ENCODE measurements around the gene DUS1L. TPM values are rescaled to one million over a fixed set of nuclear protein-coding genes. Genes with fewer than 3 reads are reported as not detected.
A peak's percentile ranks its signal among the peaks of the same experiment; 100 is the strongest.

The DUS1L gene
- total and polyA plus RNA-seq, 2 donors (not counting 1 experiment from before 2014, with no cell fraction given) = 109 to 241 TPM

DNA sequence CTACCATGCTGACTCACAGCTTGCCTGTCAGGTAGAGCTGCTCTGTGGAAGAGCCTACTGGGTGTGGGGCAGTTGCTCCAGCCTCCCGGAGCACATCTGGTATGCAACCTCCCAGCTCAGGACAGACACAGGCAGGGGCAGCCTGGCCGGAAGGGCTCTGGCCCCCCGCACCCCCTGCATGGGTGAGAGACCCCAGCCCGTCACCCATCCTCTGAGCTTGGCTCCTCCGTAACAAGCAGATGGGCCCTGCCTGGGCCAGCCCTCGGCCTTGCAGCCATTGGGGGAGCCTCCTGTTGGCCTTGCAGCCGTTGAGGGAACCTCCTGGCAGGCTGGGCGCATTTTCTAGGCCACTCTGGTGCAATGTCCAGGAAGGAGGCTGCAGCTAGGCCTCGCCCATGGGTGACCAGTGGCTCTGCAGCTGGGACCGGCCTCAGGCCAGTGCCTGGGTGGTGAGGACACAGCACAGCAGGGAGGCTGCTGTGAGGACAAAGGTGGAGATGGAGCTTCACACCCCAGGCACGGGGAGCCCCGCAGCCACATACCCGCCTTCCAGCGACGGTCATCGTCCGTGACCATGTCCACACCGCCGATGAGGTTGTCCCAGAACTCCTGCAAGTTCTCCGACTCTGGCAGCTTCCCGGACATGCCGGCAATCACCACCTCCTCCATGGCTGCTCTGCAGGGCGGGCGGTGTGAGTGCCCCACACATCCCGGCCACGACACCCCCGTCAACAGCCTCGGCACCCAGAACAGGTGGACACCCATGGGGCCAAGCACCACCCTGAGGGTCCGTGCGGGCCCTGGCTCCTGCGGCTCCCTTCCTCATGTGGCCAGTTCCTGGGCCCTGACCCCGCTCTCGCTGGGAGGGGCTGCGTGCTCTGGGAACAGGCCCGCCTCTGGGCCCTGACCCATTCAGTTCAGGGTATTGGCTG, 30.4 kb upstream of the DUS1L start:
- no peak for DNase-seq
- Histone ChIP-seq H4K20me1 (ENCODE audit: control insufficient read depth, insufficient read depth, low read length, poor library complexity, severe bottlenecking) (peaks cover 15% of the 10 kb centered on the region), H3K27ac (ENCODE audit: low read length in 2 of 2) (no peak overlapping the region)

More for the DNA sequence above, 30.4 kb upstream of the DUS1L start:
- Histone ChIP-seq H3K36me3 (replicated peaks in 1 of 2; ENCODE audit: control extremely low read depth in 1 of 2, control insufficient read depth in 1 of 2, extremely low read depth in 1 of 2, insufficient read depth in 2 of 2, low read length in 1 of 2) (peaks cover 0 to 34% of the 10 kb centered on the region in 2 experiments), H3K9me3 (ENCODE audit: control extremely low read depth in 1 of 3, control insufficient read depth in 2 of 3, insufficient read depth in 1 of 3, low read length in 2 of 3) (no peaks in the 10 kb centered on the region), H3K79me2 (ENCODE audit: control insufficient read depth, insufficient read depth, low read length) (peaks cover 35% of the 10 kb centered on the region), H3K4me2 (replicated peaks; ENCODE audit: low read depth, low read length, poor library complexity, severe bottlenecking) (peak overlapping the region; percentile 99), H2AFZ (ENCODE audit: insufficient read depth, low read depth, low read length, poor library complexity, severe bottlenecking) (no peak overlapping the region), H3K9ac (ENCODE audit: low read length) (no peak overlapping the region), H3K27me3 (replicated peaks in 1 of 4; ENCODE audit: control extremely low read depth in 1 of 4, control insufficient read depth in 3 of 4, insufficient read depth in 4 of 4, low read length in 3 of 4) (no peaks in the 10 kb centered on the region), H3K4me3 (ENCODE audit: control extremely low read depth in 1 of 5, extremely low read depth in 1 of 5, insufficient read depth in 1 of 5, low read depth in 2 of 5, low read length in 4 of 5) (no peak overlapping the region), H3K4me1 (ENCODE audit: control insufficient read depth in 2 of 2, insufficient read depth in 2 of 2, low read length in 2 of 2) (peaks cover 16 to 28% of the 10 kb centered on the region in 2 donors)
- TF ChIP-seq EZH2 (IDR thresholded peaks at IDR 0.05; ENCODE audit: borderline replicate concordance, insufficient read depth, low read depth, low read length, poor library complexity, severe bottlenecking) = no peak
- TF ChIP-seq, protein P1, sequence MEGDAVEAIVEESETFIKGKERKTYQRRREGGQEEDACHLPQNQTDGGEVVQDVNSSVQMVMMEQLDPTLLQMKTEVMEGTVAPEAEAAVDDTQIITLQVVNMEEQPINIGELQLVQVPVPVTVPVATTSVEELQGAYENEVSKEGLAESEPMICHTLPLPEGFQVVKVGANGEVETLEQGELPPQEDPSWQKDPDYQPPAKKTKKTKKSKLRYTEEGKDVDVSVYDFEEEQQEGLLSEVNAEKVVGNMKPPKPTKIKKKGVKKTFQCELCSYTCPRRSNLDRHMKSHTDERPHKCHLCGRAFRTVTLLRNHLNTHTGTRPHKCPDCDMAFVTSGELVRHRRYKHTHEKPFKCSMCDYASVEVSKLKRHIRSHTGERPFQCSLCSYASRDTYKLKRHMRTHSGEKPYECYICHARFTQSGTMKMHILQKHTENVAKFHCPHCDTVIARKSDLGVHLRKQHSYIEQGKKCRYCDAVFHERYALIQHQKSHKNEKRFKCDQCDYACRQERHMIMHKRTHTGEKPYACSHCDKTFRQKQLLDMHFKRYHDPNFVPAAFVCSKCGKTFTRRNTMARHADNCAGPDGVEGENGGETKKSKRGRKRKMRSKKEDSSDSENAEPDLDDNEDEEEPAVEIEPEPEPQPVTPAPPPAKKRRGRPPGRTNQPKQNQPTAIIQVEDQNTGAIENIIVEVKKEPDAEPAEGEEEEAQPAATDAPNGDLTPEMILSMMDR (IDR thresholded peaks at IDR 0.05) = no peak
- H3K4me3 Mint-ChIP-seq = peak overlapping the region; percentile 50
- CTCF ChIA-PET = interaction anchor here (1.0 kb wide), 1 partner anchor 66 kb away, joined by 3 read pairs; no protein-coding TSS in a partner anchor
- peaks cover 9% of the 10 kb centered on the region for H3K4me1 Mint-ChIP-seq
- H3K9me3 Mint-ChIP-seq (ENCODE audit: insufficient read depth) = no peaks in the 10 kb centered on the region
- H3K27me3 Mint-ChIP-seq = no peaks in the 10 kb centered on the region
- ATAC-seq (ENCODE audit: low read depth) = no peak
- H3K27ac Mint-ChIP-seq = peak overlapping the region; percentile 53
- intact Hi-C loops (cut with micrococcal nuclease) = loop anchor here (5.0 to 10.0 kb wide), 2 partner anchors 119 to 956 kb away; partner anchors contain the start of gene CCDC57
- 97% methylated on average over 33 of the region's 35 CpGs for WGBS (ENCODE audit: insufficient coverage)
- POLR2A ChIA-PET = interaction anchor here (0.6 to 1.2 kb wide), 2 partner anchors 10 to 855 kb away, joined by 3 to 7 read pairs; no protein-coding TSS in a partner anchor
